ENCODE measurements around the gene RFX3.

DNA sequence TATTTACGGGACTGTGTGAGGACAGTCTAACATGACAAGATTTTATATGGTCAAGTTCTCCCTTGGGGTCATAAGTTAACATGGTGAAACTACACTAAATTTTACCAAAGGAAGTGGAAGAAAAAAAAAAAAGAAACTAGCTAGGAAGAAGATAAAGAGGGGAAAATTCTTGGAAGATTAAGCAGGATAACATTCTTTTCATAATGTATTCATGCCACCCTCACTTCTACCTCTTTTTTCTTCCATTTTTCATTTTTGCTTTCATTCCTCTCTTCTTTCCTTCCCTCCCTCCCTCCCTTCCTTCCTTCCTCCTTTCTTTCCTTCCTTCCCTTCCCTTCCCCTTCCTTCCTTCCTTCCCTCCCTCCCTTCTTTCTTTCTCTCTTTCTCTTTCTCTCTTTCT, 254.6 kb downstream of the RFX3 start:
- TF ChIP-seq EZH2 (IDR thresholded peaks at IDR 0.05; ENCODE audit: low read depth), result no peak
- TF ChIP-seq, protein P1, sequence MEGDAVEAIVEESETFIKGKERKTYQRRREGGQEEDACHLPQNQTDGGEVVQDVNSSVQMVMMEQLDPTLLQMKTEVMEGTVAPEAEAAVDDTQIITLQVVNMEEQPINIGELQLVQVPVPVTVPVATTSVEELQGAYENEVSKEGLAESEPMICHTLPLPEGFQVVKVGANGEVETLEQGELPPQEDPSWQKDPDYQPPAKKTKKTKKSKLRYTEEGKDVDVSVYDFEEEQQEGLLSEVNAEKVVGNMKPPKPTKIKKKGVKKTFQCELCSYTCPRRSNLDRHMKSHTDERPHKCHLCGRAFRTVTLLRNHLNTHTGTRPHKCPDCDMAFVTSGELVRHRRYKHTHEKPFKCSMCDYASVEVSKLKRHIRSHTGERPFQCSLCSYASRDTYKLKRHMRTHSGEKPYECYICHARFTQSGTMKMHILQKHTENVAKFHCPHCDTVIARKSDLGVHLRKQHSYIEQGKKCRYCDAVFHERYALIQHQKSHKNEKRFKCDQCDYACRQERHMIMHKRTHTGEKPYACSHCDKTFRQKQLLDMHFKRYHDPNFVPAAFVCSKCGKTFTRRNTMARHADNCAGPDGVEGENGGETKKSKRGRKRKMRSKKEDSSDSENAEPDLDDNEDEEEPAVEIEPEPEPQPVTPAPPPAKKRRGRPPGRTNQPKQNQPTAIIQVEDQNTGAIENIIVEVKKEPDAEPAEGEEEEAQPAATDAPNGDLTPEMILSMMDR (conservative IDR thresholded peaks at IDR 0.05), result no peak

Data from PC-9 (cell line).